MM.1S (cell line): ENCODE measurements around the gene PHC3.

Experiments used
- EZH2 ChIP-seq: fragments of 300-600 bp; sonication (generic); optimal IDR thresholded peaks from 2 replicates; pipeline ENCODE3; 2017; ENCODE audit warnings: low read depth, mild to moderate bottlenecking, antibody characterized with exemption, low read length, mixed read lengths
- TF ChIP-seq, protein P1 (sequence below): fragments of 300-600 bp; sonication (generic); IDR thresholded peaks from 2 replicates; pipeline ENCODE4 v1.5.1; 2016; ENCODE audit warnings: antibody characterized with exemption, low read length, mixed read lengths

DNA sequence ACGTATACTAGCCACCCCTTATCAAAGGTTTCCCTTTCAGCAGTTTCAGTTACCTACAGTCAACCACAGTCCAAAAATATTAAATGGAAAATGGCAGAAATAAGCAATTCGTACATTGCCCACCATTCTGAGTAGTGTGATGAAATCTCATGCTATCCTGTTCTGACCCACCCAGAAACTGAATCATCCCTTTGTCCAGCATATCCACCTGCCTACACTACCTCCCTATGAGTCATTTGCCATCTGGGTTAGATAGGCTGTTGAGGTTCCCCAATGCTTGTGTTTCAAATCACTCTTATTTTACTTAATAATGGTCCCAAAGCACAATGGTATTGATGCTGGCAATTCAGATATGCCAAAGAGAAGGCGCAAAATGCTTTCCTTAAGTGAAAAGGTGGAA, 15.3 kb upstream of the PHC3 start:
- TF ChIP-seq EZH2, result no peak
- TF ChIP-seq, protein P1, sequence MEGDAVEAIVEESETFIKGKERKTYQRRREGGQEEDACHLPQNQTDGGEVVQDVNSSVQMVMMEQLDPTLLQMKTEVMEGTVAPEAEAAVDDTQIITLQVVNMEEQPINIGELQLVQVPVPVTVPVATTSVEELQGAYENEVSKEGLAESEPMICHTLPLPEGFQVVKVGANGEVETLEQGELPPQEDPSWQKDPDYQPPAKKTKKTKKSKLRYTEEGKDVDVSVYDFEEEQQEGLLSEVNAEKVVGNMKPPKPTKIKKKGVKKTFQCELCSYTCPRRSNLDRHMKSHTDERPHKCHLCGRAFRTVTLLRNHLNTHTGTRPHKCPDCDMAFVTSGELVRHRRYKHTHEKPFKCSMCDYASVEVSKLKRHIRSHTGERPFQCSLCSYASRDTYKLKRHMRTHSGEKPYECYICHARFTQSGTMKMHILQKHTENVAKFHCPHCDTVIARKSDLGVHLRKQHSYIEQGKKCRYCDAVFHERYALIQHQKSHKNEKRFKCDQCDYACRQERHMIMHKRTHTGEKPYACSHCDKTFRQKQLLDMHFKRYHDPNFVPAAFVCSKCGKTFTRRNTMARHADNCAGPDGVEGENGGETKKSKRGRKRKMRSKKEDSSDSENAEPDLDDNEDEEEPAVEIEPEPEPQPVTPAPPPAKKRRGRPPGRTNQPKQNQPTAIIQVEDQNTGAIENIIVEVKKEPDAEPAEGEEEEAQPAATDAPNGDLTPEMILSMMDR, result no peak
